AG04450 (cell line): ENCODE results near the gene SLC15A4. TPM values are rescaled to one million over a fixed set of nuclear protein-coding genes. Genes with fewer than 3 reads are reported as not detected.

ENCODE experiments used
- CTCF ChIA-PET: fragments of 300-600, 350-600 bp; formaldehyde crosslinking; extraction: SDS; loops from one replicate; lab custom pipeline; 2022; ENCODE audit warnings: antibody characterized with exemption, inconsistent platforms; lab: Charles Lee
- POLR2A ChIA-PET: fragments of 350-600 bp; formaldehyde crosslinking; extraction: SDS; loops from one replicate; lab custom pipeline; 2021; ENCODE audit warnings: antibody characterized with exemption, inconsistent platforms; lab: Yijun Ruan, JAX
- DNase-seq: peaks from one replicate; pipeline ENCODE4 v3.0.0-alpha.2; 2011; ENCODE audit warnings: low read depth, low spot score
- H3K27ac ChIP-seq: one replicate; pipeline ENCODE4 v1.5.1; 2012; ENCODE audit warnings: low read depth, low read length, control low read depth
- H3K27me3 ChIP-seq: one replicate; pipeline ENCODE4 v1.6.0; 2012; ENCODE audit warnings: low read length; ENCODE audit not compliant: control insufficient read depth, insufficient read depth
- H3K4me3 ChIP-seq: 2 replicates; pipeline ENCODE4 v1.5.1; 2011; ENCODE audit warnings: mild to moderate bottlenecking, low read depth, low read length, control low read depth
- H3K9me3 ChIP-seq: 2 replicates; pipeline ENCODE4 v1.5.1; 2012; ENCODE audit warnings: low read length; ENCODE audit not compliant: control insufficient read depth, insufficient read depth
- CTCF ChIP-seq: IDR thresholded peaks from 2 replicates; pipeline ENCODE4 v1.5.1; 2011; ENCODE audit warnings: low read depth, low read length, control low read depth, inconsistent platforms
- polyA plus RNA-seq: library from polyadenylated mRNA; depleted of rRNA; stranded (reverse); fragments of >200 nt; gene quantifications from 2 replicates; pipeline ENCODE4 v1.2.3, GENCODE V29; 2011

The SLC15A4 gene
- polyA plus RNA-seq, 1 experiment = 21.2 TPM

GRCh38 chr12:128814411-128815261 lies 9.1 kb downstream of the SLC15A4 start:
- H3K27me3 ChIP-seq = no peaks in the 10 kb centered on the region
- CTCF ChIA-PET = no interaction called here
- POLR2A ChIA-PET = no interaction called here

GRCh38 chr12:128813883-128814282 lies 9.9 kb downstream of the SLC15A4 start:
- Histone ChIP-seq H3K27ac (no peak overlapping the region), H3K9me3 (no peaks in the 10 kb centered on the region), H3K4me3 (no peak overlapping the region), H3K27me3 (no peaks in the 10 kb centered on the region)
- TF ChIP-seq CTCF = no peak
- DNase-seq = no peak
- POLR2A ChIA-PET = no interaction called here
- CTCF ChIA-PET = no interaction called here

More at GRCh38 chr12:128814411-128815261, 9.1 kb downstream of the SLC15A4 start:
- DNase-seq = no peak
- Histone ChIP-seq H3K4me3 (no peak overlapping the region), H3K9me3 (no peaks in the 10 kb centered on the region), H3K27ac (no peak overlapping the region)
- no peak for TF ChIP-seq CTCF

- no peaks in the 10 kb centered on the region for H3K27me3 ChIP-seq
- ChIA-PET CTCF (no interaction called here), POLR2A (no interaction called here)
- DNase-seq = no peak
- no peaks in the 10 kb centered on the region for H3K9me3 ChIP-seq
- no peak for TF ChIP-seq CTCF
- H3K4me3 ChIP-seq = no peak overlapping the region
- H3K27ac ChIP-seq = no peak overlapping the region
Measured at GRCh38 chr12:128813392-128813791, 10.4 kb downstream of the SLC15A4 start.

- ChIA-PET POLR2A (no interaction called here), CTCF (no interaction called here)
- no peak for DNase-seq
- Histone ChIP-seq H3K9me3 (no peaks in the 10 kb centered on the region), H3K27ac (no peak overlapping the region), H3K27me3 (no peaks in the 10 kb centered on the region), H3K4me3 (no peak overlapping the region)
- no peak for TF ChIP-seq CTCF
Measured at GRCh38 chr12:128811806-128812205, 12.0 kb downstream of the SLC15A4 start.
